ENCODE results near the gene NDUFB1.

- no peak for TF ChIP-seq EZH2 (conservative IDR thresholded peaks at IDR 0.05; ENCODE audit: low read depth, low read length)
- TF ChIP-seq ZBTB38 (CRISPR knock-in tag; IDR thresholded peaks at IDR 0.05) = no peak
- no peak for TF ChIP-seq THAP9 (CRISPR knock-in tag; IDR thresholded peaks at IDR 0.05; ENCODE audit: borderline replicate concordance)
Observed at GRCh38 chr14:92134456-92134855, 12.9 kb upstream of the NDUFB1 start.

All from HepG2 (cell line).